IMR-90 (cell line): ENCODE results near the gene KLHL30. TPM values are rescaled to one million over a fixed set of nuclear protein-coding genes. Genes with fewer than 3 reads are reported as not detected.

ENCODE experiments used
- ATAC-seq: fragments of 200-7000 bp; cut with Tn5 transposase; 2 replicates; pipeline ENCODE4 v1.9.1; 2020; ENCODE audit warnings: low read depth, mild to moderate bottlenecking, moderate library complexity
- BruUV-seq: library from RNA; stranded (reverse); fragments of 400-500 nt; replicated peaks from 2 replicates; lab custom pipeline; 2021; lab: Mats Ljungman, UMichigan
- CTCF ChIA-PET: fragments of 300-600 bp; formaldehyde crosslinking; extraction: SDS; loops from one replicate; lab custom pipeline; 2021; ENCODE audit warnings: antibody characterized with exemption; lab: Yijun Ruan, JAX
- POLR2A ChIA-PET: fragments of 300-600 bp; sonication (Branson Sonifier 250); formaldehyde crosslinking; loops from one replicate; lab custom pipeline; 2022; ENCODE audit warnings: antibody characterized with exemption; ENCODE audit not compliant: unreplicated experiment; lab: Charles Lee
- DNase-seq: peaks from one replicate; pipeline ENCODE4 v3.0.0; 2013
- H2AFZ ChIP-seq: replicated peaks from 2 replicates; pipeline ENCODE3; 2013; ENCODE audit warnings: low read length, mild to moderate bottlenecking; ENCODE audit not compliant: poor library complexity
- H2AK5ac ChIP-seq: 2 replicates; pipeline ENCODE4 v1.6.1; 2013; ENCODE audit warnings: low read depth, low read length, inconsistent platforms
- H2AK9ac ChIP-seq: replicated peaks from 2 replicates; pipeline ENCODE3; 2013; ENCODE audit warnings: mild to moderate bottlenecking, low read depth, low read length, moderate library complexity; ENCODE audit not compliant: poor library complexity
- H2BK120ac ChIP-seq: 2 replicates; pipeline ENCODE4 v1.6.1; 2013; ENCODE audit warnings: low read depth, low read length, inconsistent platforms
- H2BK15ac ChIP-seq: 3 replicates; pipeline ENCODE4 v1.6.1; 2013; ENCODE audit warnings: low read depth, low read length, inconsistent platforms
- H2BK20ac ChIP-seq: 2 replicates; pipeline ENCODE4 v1.6.1; 2013; ENCODE audit warnings: low read depth, mild to moderate bottlenecking, inconsistent platforms, low read length, moderate library complexity
- H2BK5ac ChIP-seq: 2 replicates; pipeline ENCODE4 v1.6.1; 2013; ENCODE audit warnings: mild to moderate bottlenecking, low read depth, low read length, inconsistent platforms; ENCODE audit not compliant: poor library complexity, severe bottlenecking
- H3K14ac ChIP-seq: replicated peaks from 2 replicates; pipeline ENCODE4 v1.6.1; 2013; ENCODE audit warnings: low read depth, low read length, inconsistent platforms
- H3K18ac ChIP-seq: 2 replicates; pipeline ENCODE4 v1.6.1; 2013; ENCODE audit warnings: low read depth, low read length, control low read depth
- H3K23ac ChIP-seq: 2 replicates; pipeline ENCODE4 v1.6.1; 2013; ENCODE audit warnings: low read depth, low read length, inconsistent platforms
- H3K27ac ChIP-seq: 2 replicates; pipeline ENCODE4 v1.5.1; 2013; ENCODE audit warnings: mild to moderate bottlenecking, control low read depth, low read length; ENCODE audit not compliant: insufficient read depth
- H3K27me3 ChIP-seq: 2 replicates; pipeline ENCODE4 v1.6.1; 2013; ENCODE audit warnings: low read length; ENCODE audit not compliant: control insufficient read depth, insufficient read depth
- H3K36me3 ChIP-seq: 2 replicates; pipeline ENCODE4 v1.6.1; 2013; ENCODE audit warnings: low read length, mixed read lengths; ENCODE audit not compliant: control insufficient read depth, insufficient read depth
- H3K4ac ChIP-seq: 2 replicates; pipeline ENCODE4 v1.6.1; 2013; ENCODE audit warnings: low read depth, low read length, inconsistent platforms
- H3K4me1 ChIP-seq: 2 replicates; pipeline ENCODE4 v1.6.1; 2013; ENCODE audit warnings: low read length, mixed read lengths; ENCODE audit not compliant: control insufficient read depth, insufficient read depth
- H3K4me2 ChIP-seq: 2 replicates; pipeline ENCODE4 v1.6.1; 2013; ENCODE audit warnings: low read depth, mild to moderate bottlenecking, control low read depth, low read length, moderate library complexity
- H3K4me3 ChIP-seq: 2 replicates; pipeline ENCODE4 v1.5.1; 2013; ENCODE audit warnings: low read depth, mild to moderate bottlenecking, control low read depth, low read length, moderate library complexity; ENCODE audit not compliant: insufficient read depth
- H3K56ac ChIP-seq: 2 replicates; pipeline ENCODE4 v1.6.1; 2013; ENCODE audit warnings: low read length, inconsistent platforms; ENCODE audit not compliant: insufficient read depth; ENCODE audit errors: extremely low read depth
- H3K79me1 ChIP-seq, 2 experiments: 2 replicates each; pipeline ENCODE4 v1.6.1; 2013; ENCODE audit warnings: low read length in 2 of 2, inconsistent platforms in 1 of 2, low read depth in 1 of 2
- H3K9ac ChIP-seq: 2 replicates; pipeline ENCODE4 v1.6.1; 2013; ENCODE audit warnings: low read depth, low read length, control low read depth
- H3K9me1 ChIP-seq: 2 replicates; pipeline ENCODE4 v1.6.1; 2013; ENCODE audit warnings: low read length, inconsistent platforms; ENCODE audit not compliant: insufficient read depth
- H3K9me3 ChIP-seq: 2 replicates; pipeline ENCODE4 v1.6.1; 2013; ENCODE audit warnings: low read length; ENCODE audit not compliant: control insufficient read depth, insufficient read depth
- H4K20me1 ChIP-seq: 2 replicates; pipeline ENCODE4 v1.6.1; 2013; ENCODE audit warnings: low read length, inconsistent platforms; ENCODE audit not compliant: insufficient read depth
- H4K5ac ChIP-seq: 2 replicates; pipeline ENCODE4 v1.6.1; 2013; ENCODE audit warnings: mild to moderate bottlenecking, low read depth, low read length, control low read depth
- H4K8ac ChIP-seq, 2 experiments: 2 replicates each; pipeline ENCODE4 v1.6.1; 2013; ENCODE audit warnings: low read depth in 2 of 2, low read length in 2 of 2, control low read depth in 1 of 2, inconsistent platforms in 1 of 2
- H4K91ac ChIP-seq: 2 replicates; pipeline ENCODE4 v1.6.1; 2013; ENCODE audit warnings: low read depth, low read length, inconsistent platforms; ENCODE audit not compliant: insufficient read depth
- FOS ChIP-seq: fragments of 150-350 bp; IDR thresholded peaks from 2 replicates; pipeline ENCODE4 v1.6.1; 2016; ENCODE audit warnings: low read depth, low read length
- MAZ ChIP-seq: IDR thresholded peaks from 2 replicates; pipeline ENCODE4 v1.6.1; 2012; ENCODE audit warnings: low read depth, mild to moderate bottlenecking, low read length, improper control_type of control experiment, moderate library complexity, borderline replicate concordance
- MXI1 ChIP-seq: IDR thresholded peaks from 2 replicates; pipeline ENCODE4 v1.6.1; 2012; ENCODE audit warnings: low read depth, mild to moderate bottlenecking, low read length, moderate library complexity, borderline replicate concordance
- NFE2L2 ChIP-seq: fragments of 150-350 bp; IDR thresholded peaks from 2 replicates; pipeline ENCODE4 v1.6.1; 2016; ENCODE audit warnings: low read depth, mild to moderate bottlenecking, low read length
- POLR2A ChIP-seq: IDR thresholded peaks from 2 replicates; pipeline ENCODE4 v1.6.1; 2012; ENCODE audit warnings: mild to moderate bottlenecking, low read depth, low read length
- RAD21 ChIP-seq: IDR thresholded peaks from 2 replicates; pipeline ENCODE4 v1.6.1; 2012; ENCODE audit warnings: low read length, improper control_type of control experiment
- RFX5 ChIP-seq: IDR thresholded peaks from 2 replicates; pipeline ENCODE4 v1.8.0; 2012; ENCODE audit warnings: low read depth, mild to moderate bottlenecking, low read length, moderate library complexity
- USF2 ChIP-seq: fragments of 150-350 bp; IDR thresholded peaks from 2 replicates; pipeline ENCODE4 v1.6.1; 2017; ENCODE audit warnings: mild to moderate bottlenecking, antibody characterized with exemption, low read length, low read depth
- WGBS, 2 experiments: methylation state at CpG; one replicate each; pipeline versions ENCODE4 v1.1.5 to v1.1.7; 2013; ENCODE audit warnings: missing lambda C conversion rate in 2 of 2; ENCODE audit not compliant: insufficient read length in 1 of 2; ENCODE audit errors: extremely low coverage in 2 of 2; 5-methylcytosine and 5-hydroxymethylcytosine counted together
- dilution Hi-C: fragments of 300-500 bp; cut with HindIII; formaldehyde crosslinking; loops from one replicate; pipeline ENCODE4 v1.14.3; 2018; ENCODE audit warnings: low sequenced_read_pairs; ENCODE audit not compliant: unreplicated experiment
- in situ Hi-C: fragments of 300-500 bp; cut with MboI; formaldehyde crosslinking; loops from 3 replicates; pipeline ENCODE4 v1.14.3; 2019; ENCODE audit warnings: low sequenced_read_pairs, inconsistent platforms, mixed read lengths
- intact Hi-C: fragments of 100-400 bp; cut with micrococcal nuclease; formaldehyde crosslinking; loops from 2 replicates; pipeline ENCODE4 v1.10.0; 2022
- polyA plus RNA-seq, 3 experiments: library from polyadenylated mRNA; depleted of rRNA; stranded (reverse); fragments of >200 nt; gene quantifications; 2 replicates each; pipeline ENCODE4 v1.2.3, GENCODE V29; 2012; ENCODE audit warnings: low replicate concordance in 1 of 3
- total RNA-seq: library from RNA; depleted of rRNA; stranded (reverse); fragments of >200 nt; gene quantifications from 2 replicates; pipeline ENCODE4 v1.2.3, GENCODE V29; 2012; rRNA removed

Gene KLHL30
- total and polyA plus RNA-seq, 2 of the 4 experiments (the other 2 are of a cell fraction) = under 0.01 to 0.03 TPM

DNA sequence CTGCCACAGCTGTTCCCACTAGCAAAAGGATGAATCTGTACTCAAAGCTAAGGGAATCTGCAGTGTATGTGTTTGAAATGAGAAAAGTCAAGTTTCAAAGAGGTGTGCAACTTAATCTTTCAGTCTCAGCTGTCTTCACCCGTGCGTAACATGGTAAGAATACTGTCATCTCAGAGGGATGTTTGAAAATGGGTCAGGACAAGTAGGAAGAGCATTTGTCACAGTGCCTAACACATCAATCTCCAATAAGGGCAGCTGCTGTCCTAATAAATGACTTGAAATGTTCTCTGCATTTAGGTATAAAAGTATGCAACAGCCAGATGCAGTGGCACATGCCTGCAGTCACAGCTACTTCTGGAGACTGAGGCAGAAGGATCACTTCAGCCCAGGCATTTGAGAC lies 52.0 kb downstream of the KLHL30 start:
- Histone ChIP-seq H3K23ac (no peak overlapping the region), H4K5ac (no peak overlapping the region), H2BK120ac (no peak overlapping the region), H3K36me3 (peaks cover 56% of the 10 kb centered on the region), H4K91ac (no peak overlapping the region), H3K14ac (no peak overlapping the region), H3K4me3 (no peak overlapping the region), H3K79me1 (peaks cover 15 to 39% of the 10 kb centered on the region in 2 experiments), H2BK5ac (no peak overlapping the region), H3K9me3 (no peaks in the 10 kb centered on the region), H2AFZ (no peak overlapping the region), H4K20me1 (peaks cover 9% of the 10 kb centered on the region), H3K4ac (no peak overlapping the region), H2AK9ac (no peak overlapping the region), H4K8ac (no peak overlapping the region), H2BK15ac (no peak overlapping the region), H3K9ac (no peak overlapping the region), H3K9me1 (peaks cover under 1% of the 10 kb centered on the region; the same call in 1 of the 2 replicates), H2BK20ac (no peak overlapping the region), H2AK5ac (no peak overlapping the region), H3K27ac (no peak overlapping the region), H3K4me2 (no peak overlapping the region), H3K56ac (no peak overlapping the region), H3K27me3 (no peaks in the 10 kb centered on the region), H3K4me1 (no peaks in the 10 kb centered on the region), H3K18ac (no peak overlapping the region)
- ChIA-PET POLR2A (no interaction called here), CTCF (interaction anchor here (0.7 kb wide), 1 partner anchor 50 kb away, joined by 5 read pairs; no protein-coding TSS in a partner anchor)
- BruUV-seq = no TSS peak
- in situ Hi-C loops (no loop called here), dilution Hi-C loops (no loop called here), intact Hi-C loops (no loop called here)
- DNase-seq = no peak
- TF ChIP-seq NFE2L2 (no peak), RFX5 (no peak), USF2 (no peak), RAD21 (no peak), MXI1 (no peak), POLR2A (no peak), FOS (no peak), MAZ (no peak)
- ATAC-seq = no peak
- no CpG with 5 or more reads among the region's 2 CpGs for WGBS, 2 experiments

Other genes starting within 250 kb of the KLHL30 start
- gene UBE2F, start 171.7 kb upstream of the KLHL30 start, total RNA-seq = 44.6 and 59.4 TPM in 2 replicates
- gene UBE2F, start 171.7 kb upstream of the KLHL30 start, polyA plus RNA-seq (2012; rRNA removed) = 53.5 and 59.8 TPM in 2 replicates
- 8.6 and 12.2 TPM in 2 replicates for gene SCLY, start 77.7 kb upstream of the KLHL30 start, total RNA-seq
- gene SCLY, start 77.7 kb upstream of the KLHL30 start, polyA plus RNA-seq (2012; rRNA removed) = 10.5 and 11.5 TPM in 2 replicates
- gene ESPNL, start 38.3 kb upstream of the KLHL30 start, total RNA-seq = 1.4 and 2.0 TPM in 2 replicates
- 2.0 and 2.6 TPM in 2 replicates for gene ESPNL, start 38.3 kb upstream of the KLHL30 start, polyA plus RNA-seq (2012; rRNA removed)
- gene ERFE, start 20.3 kb downstream of the KLHL30 start, total RNA-seq = 0.56 and 1.3 TPM in 2 replicates
- gene ERFE, start 20.3 kb downstream of the KLHL30 start, polyA plus RNA-seq (2012; rRNA removed) = 3.5 and 3.8 TPM in 2 replicates
- gene ILKAP, start 65.0 kb downstream of the KLHL30 start, total RNA-seq = 13.3 and 15.3 TPM in 2 replicates
- 44.2 and 44.4 TPM in 2 replicates for gene ILKAP, start 65.0 kb downstream of the KLHL30 start, polyA plus RNA-seq (2012; rRNA removed)
- 1.3 and 1.4 TPM in 2 replicates for gene HES6, start 101.4 kb downstream of the KLHL30 start, total RNA-seq
- gene HES6, start 101.4 kb downstream of the KLHL30 start, polyA plus RNA-seq (2012; rRNA removed) = 3.3 TPM in 2 replicates
- gene PER2, start 149.9 kb downstream of the KLHL30 start, total RNA-seq = 2.8 and 3.2 TPM in 2 replicates
- gene PER2, start 149.9 kb downstream of the KLHL30 start, polyA plus RNA-seq (2012; rRNA removed) = 1.7 and 2.1 TPM in 2 replicates
- 5.9 and 6.9 TPM in 2 replicates for gene TRAF3IP1, start 181.8 kb downstream of the KLHL30 start, total RNA-seq
- 6.0 and 8.3 TPM in 2 replicates for gene TRAF3IP1, start 181.8 kb downstream of the KLHL30 start, polyA plus RNA-seq (2012; rRNA removed)